Prostate gland (tissue), 2 donors: Measurements from ENCODE around the gene MSANTD7. TPM values are rescaled to one million over a fixed set of nuclear protein-coding genes. Genes with fewer than 3 reads are reported as not detected.
"Not testable (repeated sequence)": the region's sequence is repeated elsewhere in the genome, so short reads cannot be mapped to it uniquely, and the experiment has no call there.

Experiments used
- DNase-seq: peaks from one replicate; pipeline ENCODE4 v3.0.0-alpha.2; 2019; ENCODE audit warnings: low spot score
- H3K27ac ChIP-seq, 2 donors: fragments of 200-600 bp; sonication (generic); 2 replicates each; pipeline ENCODE4 v1.5.1; 2017 to 2019
- H3K27me3 ChIP-seq: fragments of 200-600 bp; sonication (generic); replicated peaks from 2 replicates; pipeline ENCODE4 v1.5.1; 2019; ENCODE audit not compliant: insufficient read depth
- H3K36me3 ChIP-seq, 2 donors: fragments of 200-600 bp; sonication (generic); 1 replicate in 1 of 2; 2 replicates in 1 of 2; pipeline versions ENCODE4 v1.5.1 to v1.8.1; 2017 to 2019
- H3K4me1 ChIP-seq: fragments of 200-600 bp; sonication (generic); replicated peaks from 2 replicates; pipeline ENCODE4 v1.5.1; 2019
- H3K4me3 ChIP-seq, 2 donors: fragments of 200-600 bp; sonication (generic); 2 replicates each; pipeline ENCODE4 v1.5.1; 2017 to 2019
- H3K9me3 ChIP-seq: fragments of 200-600 bp; sonication (generic); 2 replicates; pipeline ENCODE4 v1.5.1; 2017
- POLR2A ChIP-seq: fragments of 450-650 bp; IDR thresholded peaks from one replicate; pipeline ENCODE4 v1.6.1; 2016; ENCODE audit warnings: antibody characterized with exemption, mild to moderate bottlenecking
- POLR2AphosphoS5 ChIP-seq: sonication (generic); formaldehyde crosslinking; IDR thresholded peaks from one replicate; pipeline ENCODE4 v1.6.1; 2017; ENCODE audit warnings: antibody characterized with exemption
- WGBS: methylation state at CpG from one replicate; pipeline ENCODE4 v1.1.5; 2018; 5-methylcytosine and 5-hydroxymethylcytosine counted together
- intact Hi-C: fragments of 100-400 bp; cut with DNase I; formaldehyde crosslinking; loops from one replicate; pipeline ENCODE4 v1.14.2; 2022
- total RNA-seq, 2 donors: library from RNA; depleted of rRNA; stranded (reverse); fragments of >200 nt; gene quantifications; one replicate each; pipeline ENCODE4 v1.1.0, GENCODE V29; 2016
- TF ChIP-seq, protein P1 (sequence below), 4 experiments: fragments of 200-600 bp in 2 of 4; fragments of 450-650 bp in 2 of 4; sonication (generic) in 2 of 4; IDR thresholded peaks; 1 replicate in 3 of 4; 2 replicates in 1 of 4; pipeline ENCODE4 v1.5.1; 2016 to 2019; ENCODE audit warnings: antibody characterized with exemption in 4 of 4, mild to moderate bottlenecking in 2 of 4, moderate library complexity in 2 of 4

MSANTD7 gene
- total RNA-seq, 2 donors from 2014 or later: 9.5 to 13.3 TPM

DNA sequence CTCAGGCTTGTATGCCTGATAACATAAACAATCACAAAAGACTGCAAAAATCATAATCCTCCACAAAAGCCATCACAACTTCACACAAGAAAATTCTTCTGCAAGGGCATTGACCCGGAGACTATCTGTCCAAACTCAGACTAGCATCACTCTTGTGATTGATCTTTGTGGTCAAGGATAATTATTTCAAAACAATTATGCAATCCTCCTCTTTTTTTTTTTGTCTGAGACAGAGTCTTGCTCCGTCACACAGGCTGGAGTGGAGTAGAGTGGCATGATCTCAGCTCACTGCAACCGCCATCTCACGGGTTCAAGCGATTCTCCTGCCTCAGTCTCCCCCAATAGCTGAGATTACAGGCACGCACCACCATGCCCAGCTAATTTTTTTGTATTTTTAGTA lies 22.4 kb upstream of the MSANTD7 start:
- no peaks in the 10 kb centered on the region for H3K36me3 ChIP-seq
- no peaks in the 10 kb centered on the region for H3K9me3 ChIP-seq
- no peak for DNase-seq
- WGBS: 93% methylated on average over 6 of the region's 6 CpGs
- no peaks in the 10 kb centered on the region for H3K4me1 ChIP-seq
- no peaks in the 10 kb centered on the region for H3K27me3 ChIP-seq
- H3K4me3 ChIP-seq: no peak overlapping the region
- H3K27ac ChIP-seq: no peak overlapping the region
- intact Hi-C loops: no loop called here
- TF ChIP-seq POLR2A (no peak), POLR2AphosphoS5 (no peak)
- TF ChIP-seq, protein P1, sequence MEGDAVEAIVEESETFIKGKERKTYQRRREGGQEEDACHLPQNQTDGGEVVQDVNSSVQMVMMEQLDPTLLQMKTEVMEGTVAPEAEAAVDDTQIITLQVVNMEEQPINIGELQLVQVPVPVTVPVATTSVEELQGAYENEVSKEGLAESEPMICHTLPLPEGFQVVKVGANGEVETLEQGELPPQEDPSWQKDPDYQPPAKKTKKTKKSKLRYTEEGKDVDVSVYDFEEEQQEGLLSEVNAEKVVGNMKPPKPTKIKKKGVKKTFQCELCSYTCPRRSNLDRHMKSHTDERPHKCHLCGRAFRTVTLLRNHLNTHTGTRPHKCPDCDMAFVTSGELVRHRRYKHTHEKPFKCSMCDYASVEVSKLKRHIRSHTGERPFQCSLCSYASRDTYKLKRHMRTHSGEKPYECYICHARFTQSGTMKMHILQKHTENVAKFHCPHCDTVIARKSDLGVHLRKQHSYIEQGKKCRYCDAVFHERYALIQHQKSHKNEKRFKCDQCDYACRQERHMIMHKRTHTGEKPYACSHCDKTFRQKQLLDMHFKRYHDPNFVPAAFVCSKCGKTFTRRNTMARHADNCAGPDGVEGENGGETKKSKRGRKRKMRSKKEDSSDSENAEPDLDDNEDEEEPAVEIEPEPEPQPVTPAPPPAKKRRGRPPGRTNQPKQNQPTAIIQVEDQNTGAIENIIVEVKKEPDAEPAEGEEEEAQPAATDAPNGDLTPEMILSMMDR (IDR thresholded peaks at IDR 0.05): no peak

DNA sequence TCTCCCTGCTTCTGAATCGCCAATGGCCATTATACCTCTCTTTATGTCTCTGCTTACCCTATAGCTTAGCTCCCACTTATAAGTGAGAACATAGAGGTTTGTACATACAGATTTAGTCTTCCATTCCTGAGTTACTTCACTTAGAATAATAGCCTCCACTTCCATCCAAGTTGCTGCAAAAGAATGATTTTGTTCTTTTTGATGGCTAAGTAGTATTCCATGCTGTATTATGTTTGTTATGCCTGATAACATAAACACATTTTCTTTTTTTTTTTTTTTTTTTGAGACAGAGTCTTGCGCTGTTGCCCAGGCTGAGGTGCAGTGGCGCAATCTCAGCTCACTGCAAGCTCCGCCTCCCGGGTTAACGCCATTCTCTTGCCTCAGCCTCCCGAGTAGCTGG lies 21.4 kb upstream of the MSANTD7 start:
- WGBS: 99% methylated on average over 7 of the region's 7 CpGs
- H3K27ac ChIP-seq, H3K4me3 ChIP-seq, H3K36me3 ChIP-seq, intact Hi-C loops, H3K4me1 ChIP-seq, H3K27me3 ChIP-seq, H3K9me3 ChIP-seq, DNase-seq: not testable (repeated sequence)

DNA sequence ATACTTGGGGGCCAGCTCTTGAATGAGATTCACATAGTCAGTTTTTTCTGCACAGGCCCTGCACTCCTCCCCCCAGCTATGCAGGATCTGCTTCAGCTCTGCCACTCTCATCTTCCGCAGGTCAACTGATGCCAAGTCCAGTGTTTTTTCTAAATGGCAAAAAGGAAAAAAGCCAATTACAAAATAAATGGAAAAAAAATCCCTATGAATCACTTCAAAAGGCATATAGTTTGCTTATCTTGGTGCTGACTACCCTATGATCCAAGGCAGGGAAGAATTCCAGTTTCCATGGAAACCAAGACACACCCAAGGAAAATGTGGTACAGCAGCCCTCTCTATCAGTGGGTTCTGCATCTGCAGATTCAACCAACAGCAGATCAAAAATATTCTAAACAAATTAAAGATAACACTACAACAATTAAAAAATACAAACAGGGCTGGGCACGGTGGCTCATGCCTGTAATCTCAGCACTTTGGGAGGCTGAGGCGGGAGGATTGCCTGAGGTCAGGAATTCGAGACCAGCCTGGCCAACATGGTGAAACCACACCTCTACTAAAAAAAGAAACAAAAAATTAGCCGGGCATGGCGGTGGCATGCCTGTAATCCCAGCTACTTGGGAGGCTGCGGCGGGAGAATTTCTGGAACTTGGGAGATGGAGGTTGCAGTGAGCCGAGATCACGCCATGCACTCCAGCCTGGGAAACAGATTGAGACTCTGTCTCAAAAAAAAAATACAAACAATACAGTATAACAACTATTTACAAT lies 17.9 kb upstream of the MSANTD7 start:
- intact Hi-C loops: no loop called here
- Histone ChIP-seq H3K36me3 (no peaks in the 10 kb centered on the region), H3K27me3 (no peaks in the 10 kb centered on the region), H3K4me3 (no peak overlapping the region), H3K4me1 (no peaks in the 10 kb centered on the region), H3K9me3 (no peaks in the 10 kb centered on the region), H3K27ac (no peak overlapping the region)
- no peak for TF ChIP-seq POLR2AphosphoS5
- TF ChIP-seq, protein P1 (IDR thresholded peaks at IDR 0.05): no peak
- no peak for TF ChIP-seq POLR2A
- DNase-seq: no peak
- WGBS: 93% methylated on average over 10 of the region's 10 CpGs

DNA sequence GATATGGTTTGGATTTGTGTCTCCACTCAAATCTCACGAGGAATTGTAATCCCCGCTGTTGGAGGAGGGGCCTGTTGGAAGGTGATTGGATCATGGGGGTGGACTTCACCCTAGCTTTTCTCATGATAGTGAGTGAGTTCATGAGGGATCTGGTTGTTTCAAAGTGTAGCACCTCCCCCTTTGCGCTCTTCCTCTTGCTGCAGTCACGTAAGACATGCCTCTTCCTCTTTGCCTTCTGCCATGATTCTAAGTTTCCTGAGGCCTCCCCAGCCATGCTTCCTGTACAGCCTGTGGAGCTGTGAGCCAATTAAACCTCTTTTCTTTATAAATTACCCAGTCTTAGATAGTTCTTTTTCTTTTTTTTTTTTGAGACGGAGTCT lies 17.3 kb upstream of the MSANTD7 start:
- Histone ChIP-seq H3K27me3 (no peaks in the 10 kb centered on the region), H3K4me1 (no peaks in the 10 kb centered on the region), H3K27ac (no peak overlapping the region), H3K4me3 (no peak overlapping the region), H3K36me3 (no peaks in the 10 kb centered on the region), H3K9me3 (no peaks in the 10 kb centered on the region)
- TF ChIP-seq POLR2AphosphoS5 (no peak), POLR2A (no peak)
- TF ChIP-seq, protein P1 (IDR thresholded peaks at IDR 0.05): no peak
- DNase-seq: no peak
- WGBS: 93% methylated on average over 5 of the region's 5 CpGs
- intact Hi-C loops: no loop called here

DNA sequence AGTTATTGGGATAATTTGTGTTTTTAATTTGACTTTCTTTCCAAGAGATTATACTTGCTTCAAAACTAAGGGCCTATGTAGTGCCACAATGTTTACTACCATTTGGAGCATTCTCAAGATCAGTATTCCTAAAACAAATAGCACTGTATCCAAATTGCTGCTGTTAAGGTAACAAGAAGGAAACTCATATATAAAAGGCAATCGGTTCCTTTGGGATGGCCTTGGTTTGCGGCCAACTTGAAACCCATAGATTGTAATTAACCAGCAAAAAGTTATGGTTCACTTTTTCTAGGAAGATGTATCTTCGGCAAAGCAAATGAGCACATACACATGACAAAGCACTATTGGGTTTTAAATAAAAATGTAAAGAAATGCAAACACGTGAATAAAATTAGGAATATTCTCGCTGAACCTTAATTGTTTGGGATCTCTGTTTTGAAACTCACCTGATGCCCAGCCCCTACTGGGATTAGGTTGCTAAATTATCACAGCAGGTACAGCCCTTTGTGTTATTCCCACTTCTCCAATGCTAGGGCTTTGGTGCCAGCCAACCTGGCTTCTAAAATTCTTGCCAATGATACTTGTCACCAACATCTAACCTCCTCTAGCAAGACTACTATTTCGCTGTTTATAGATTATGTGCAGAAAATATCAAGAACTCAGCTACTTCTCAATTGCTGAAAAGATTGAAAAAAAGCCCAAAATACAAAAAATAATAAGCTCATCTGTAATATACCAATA lies 16.3 kb upstream of the MSANTD7 start:
- no peak overlapping the region for H3K27ac ChIP-seq
- DNase-seq: no peak
- no peaks in the 10 kb centered on the region for H3K27me3 ChIP-seq
- intact Hi-C loops: loop anchor here (2.0 kb wide), 1 partner anchor 323 kb away; no protein-coding TSS in a partner anchor
- no peaks in the 10 kb centered on the region for H3K9me3 ChIP-seq
- no peaks in the 10 kb centered on the region for H3K4me1 ChIP-seq
- no peak overlapping the region for H3K4me3 ChIP-seq
- whole genome bisulfite sequencing: 80% methylated on average over 6 of the region's 6 CpGs
- TF ChIP-seq, protein P1 (IDR thresholded peaks at IDR 0.05): no peak
- no peak for TF ChIP-seq POLR2AphosphoS5
- TF ChIP-seq POLR2A: no peak
- no peaks in the 10 kb centered on the region for H3K36me3 ChIP-seq
